Lower leg skin (tissue), 3 donors: ENCODE measurements around the gene CDC16.

ENCODE experiments used
- POLR2A ChIP-seq, 2 donors: fragments of 450-650 bp; IDR thresholded peaks; one replicate each; pipeline ENCODE4 v1.6.1; 2016 to 2017; ENCODE audit warnings: antibody characterized with exemption in 2 of 2, mild to moderate bottlenecking in 1 of 2, moderate library complexity in 1 of 2
- TF ChIP-seq, protein P1 (sequence below), 3 donors: fragments of 450-650 bp; IDR thresholded peaks; one replicate each; pipeline ENCODE4 v1.5.1; 2016; ENCODE audit warnings: antibody characterized with exemption in 3 of 3, mild to moderate bottlenecking in 3 of 3, moderate library complexity in 2 of 3

DNA sequence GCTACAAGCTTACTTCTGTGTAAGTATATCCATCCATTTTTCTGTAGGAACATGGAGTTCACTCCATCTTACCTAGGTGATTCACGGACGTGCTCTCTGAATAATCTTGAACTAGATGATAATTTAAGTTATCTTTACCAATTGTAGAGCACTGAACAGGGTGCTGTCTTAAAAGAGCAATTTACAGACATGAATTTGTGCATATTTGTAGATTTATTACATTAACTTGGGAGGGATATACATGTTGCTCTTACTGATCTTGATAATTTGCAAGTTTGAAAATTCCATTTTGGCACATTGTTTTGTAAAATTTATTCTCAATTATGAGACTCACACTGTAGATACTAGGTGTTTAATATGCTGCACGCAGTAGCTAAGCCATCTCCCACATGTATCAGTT lies 9.3 kb downstream of the CDC16 start:
- TF ChIP-seq, protein P1, sequence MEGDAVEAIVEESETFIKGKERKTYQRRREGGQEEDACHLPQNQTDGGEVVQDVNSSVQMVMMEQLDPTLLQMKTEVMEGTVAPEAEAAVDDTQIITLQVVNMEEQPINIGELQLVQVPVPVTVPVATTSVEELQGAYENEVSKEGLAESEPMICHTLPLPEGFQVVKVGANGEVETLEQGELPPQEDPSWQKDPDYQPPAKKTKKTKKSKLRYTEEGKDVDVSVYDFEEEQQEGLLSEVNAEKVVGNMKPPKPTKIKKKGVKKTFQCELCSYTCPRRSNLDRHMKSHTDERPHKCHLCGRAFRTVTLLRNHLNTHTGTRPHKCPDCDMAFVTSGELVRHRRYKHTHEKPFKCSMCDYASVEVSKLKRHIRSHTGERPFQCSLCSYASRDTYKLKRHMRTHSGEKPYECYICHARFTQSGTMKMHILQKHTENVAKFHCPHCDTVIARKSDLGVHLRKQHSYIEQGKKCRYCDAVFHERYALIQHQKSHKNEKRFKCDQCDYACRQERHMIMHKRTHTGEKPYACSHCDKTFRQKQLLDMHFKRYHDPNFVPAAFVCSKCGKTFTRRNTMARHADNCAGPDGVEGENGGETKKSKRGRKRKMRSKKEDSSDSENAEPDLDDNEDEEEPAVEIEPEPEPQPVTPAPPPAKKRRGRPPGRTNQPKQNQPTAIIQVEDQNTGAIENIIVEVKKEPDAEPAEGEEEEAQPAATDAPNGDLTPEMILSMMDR (IDR thresholded peaks at IDR 0.05): no peak
- no peak for TF ChIP-seq POLR2A (IDR thresholded peaks at IDR 0.05)
